A673 (cell line): ENCODE measurements around the gene SH3RF3. TPM values are rescaled to one million over a fixed set of nuclear protein-coding genes. Genes with fewer than 3 reads are reported as not detected.

Experiments used
- BruUV-seq: library from RNA; stranded (reverse); fragments of 400-500 nt; replicated peaks from 2 replicates; lab custom pipeline; 2021; lab: Mats Ljungman, UMichigan
- CTCF ChIA-PET: fragments of 300-600 bp; sonication (Branson Sonifier 250); formaldehyde crosslinking; loops from one replicate; lab custom pipeline; 2022; ENCODE audit warnings: antibody characterized with exemption; lab: Charles Lee
- POLR2A ChIA-PET: fragments of 300-600 bp; sonication (Branson Sonifier 250); formaldehyde crosslinking; loops from one replicate; lab custom pipeline; 2022; ENCODE audit warnings: antibody characterized with exemption; ENCODE audit not compliant: low non-redundant PET; lab: Charles Lee
- DNase-seq: peaks from one replicate; pipeline ENCODE4 v3.0.0-alpha.2; 2015; ENCODE audit warnings: low spot score
- H3K27ac ChIP-seq: fragments of 200-600 bp; sonication (generic); 2 replicates; pipeline ENCODE4 v1.5.1; 2016; ENCODE audit warnings: mixed run types, low read depth, mild to moderate bottlenecking, mixed read lengths, antibody characterized with exemption, low read length; ENCODE audit not compliant: poor library complexity, severe bottlenecking
- H3K27me3 ChIP-seq: fragments of 200-600 bp; sonication (generic); replicated peaks from 2 replicates; pipeline ENCODE4 v1.6.1; 2017; ENCODE audit warnings: mixed run types, low read depth, mild to moderate bottlenecking, mixed read lengths, antibody characterized with exemption, low read length; ENCODE audit not compliant: insufficient read depth, poor library complexity
- H3K36me3 ChIP-seq: fragments of 200-600 bp; sonication (generic); 2 replicates; pipeline ENCODE4 v1.6.1; 2016; ENCODE audit warnings: mixed run types, mild to moderate bottlenecking, mixed read lengths, antibody characterized with exemption, low read length; ENCODE audit not compliant: insufficient read depth, poor library complexity, severe bottlenecking
- H3K4me1 ChIP-seq: fragments of 200-600 bp; sonication (generic); 2 replicates; pipeline ENCODE4 v1.6.1; 2017; ENCODE audit warnings: mixed run types, mild to moderate bottlenecking, mixed read lengths, antibody characterized with exemption, low read length; ENCODE audit not compliant: insufficient read depth, poor library complexity, severe bottlenecking
- H3K4me3 ChIP-seq: fragments of 200-600 bp; sonication (generic); 2 replicates; pipeline ENCODE4 v1.5.1; 2016; ENCODE audit warnings: low read depth, mixed run types, mild to moderate bottlenecking, mixed read lengths, low read length; ENCODE audit not compliant: poor library complexity, severe bottlenecking
- H3K9me3 ChIP-seq: fragments of 200-600 bp; sonication (generic); 2 replicates; pipeline ENCODE4 v1.6.1; 2016; ENCODE audit warnings: mixed run types, low read depth, mild to moderate bottlenecking, mixed read lengths, antibody characterized with exemption, low read length; ENCODE audit not compliant: poor library complexity, severe bottlenecking
- EZH2 ChIP-seq: fragments of 200-600 bp; sonication (generic); IDR thresholded peaks from 2 replicates; pipeline ENCODE4 v1.6.1; 2017; ENCODE audit warnings: borderline replicate concordance, low read depth, mild to moderate bottlenecking, mixed read lengths, antibody characterized with exemption, low read length; ENCODE audit not compliant: poor library complexity, severe bottlenecking
- intact Hi-C: fragments of 100-400 bp; cut with micrococcal nuclease; formaldehyde crosslinking; loops from one replicate; pipeline ENCODE4 v1.10.0; 2022; ENCODE audit not compliant: unreplicated experiment
- total RNA-seq: library from RNA; stranded (reverse); gene quantifications from 2 replicates; pipeline ENCODE4 v1.2.3, GENCODE V29; 2021
- TF ChIP-seq, protein P1 (sequence below): fragments of 300-800, 200-600 bp; sonication (generic); conservative IDR thresholded peaks from 2 replicates; pipeline ENCODE4 v1.5.1; 2017; ENCODE audit warnings: low read depth, mild to moderate bottlenecking, antibody characterized with exemption, low read length, moderate library complexity, mixed read lengths

Gene SH3RF3
- total RNA-seq, 1 experiment from 2014 or later = 0.15 TPM

DNA sequence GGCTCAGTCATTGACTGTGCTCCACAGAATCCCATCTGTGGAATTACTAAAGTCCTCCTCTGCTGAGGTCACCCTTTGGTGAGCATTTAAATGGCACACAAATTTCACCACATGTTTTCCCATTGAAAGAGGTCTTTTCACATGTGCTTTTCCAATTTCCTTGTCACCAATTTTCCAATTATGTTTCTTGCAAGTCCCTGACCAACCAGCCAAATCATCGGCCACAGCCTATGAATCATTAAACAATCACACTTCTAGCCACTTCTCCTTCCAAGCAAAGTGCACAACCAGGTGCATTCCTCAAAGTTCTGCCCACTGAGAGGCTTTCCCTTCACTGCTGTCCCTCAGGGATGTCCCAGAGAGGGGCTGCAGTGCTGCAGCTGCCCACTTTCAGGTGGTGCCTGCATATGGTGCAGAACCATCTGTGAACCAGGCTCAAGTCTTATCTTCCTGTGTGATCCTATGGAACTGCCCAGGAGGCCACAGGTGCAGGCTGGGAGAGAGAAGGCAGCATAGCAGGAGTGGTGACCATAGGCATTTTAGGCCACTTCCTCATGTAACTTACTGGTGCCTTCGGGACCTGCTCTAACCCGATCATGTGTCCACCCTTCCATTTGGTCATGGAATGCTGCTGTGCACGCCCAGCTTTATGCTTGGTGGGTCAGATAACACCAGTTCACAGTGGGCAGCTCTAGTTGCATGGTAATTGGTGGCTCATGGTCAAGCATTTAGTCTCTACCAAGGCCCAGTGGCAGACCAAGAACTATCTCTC lies 331.7 kb downstream of the SH3RF3 start:
- H3K27me3 ChIP-seq = no peaks in the 10 kb centered on the region
- no peak overlapping the region for H3K27ac ChIP-seq
- ChIA-PET CTCF (no interaction called here), POLR2A (no interaction called here)
- no peak overlapping the region for H3K4me3 ChIP-seq
- DNase-seq = no peak
- H3K4me1 ChIP-seq = no peaks in the 10 kb centered on the region
- intact Hi-C loops = no loop called here
- H3K36me3 ChIP-seq = no peaks in the 10 kb centered on the region
- no peaks in the 10 kb centered on the region for H3K9me3 ChIP-seq
- no peak for TF ChIP-seq EZH2
- BruUV-seq = no TSS peak

GRCh38 chr2:109463236-109463635 lies 334.2 kb downstream of the SH3RF3 start:
- H3K4me1 ChIP-seq = no peaks in the 10 kb centered on the region
- intact Hi-C loops = no loop called here
- TF ChIP-seq EZH2 = no peak
- TF ChIP-seq, protein P1, sequence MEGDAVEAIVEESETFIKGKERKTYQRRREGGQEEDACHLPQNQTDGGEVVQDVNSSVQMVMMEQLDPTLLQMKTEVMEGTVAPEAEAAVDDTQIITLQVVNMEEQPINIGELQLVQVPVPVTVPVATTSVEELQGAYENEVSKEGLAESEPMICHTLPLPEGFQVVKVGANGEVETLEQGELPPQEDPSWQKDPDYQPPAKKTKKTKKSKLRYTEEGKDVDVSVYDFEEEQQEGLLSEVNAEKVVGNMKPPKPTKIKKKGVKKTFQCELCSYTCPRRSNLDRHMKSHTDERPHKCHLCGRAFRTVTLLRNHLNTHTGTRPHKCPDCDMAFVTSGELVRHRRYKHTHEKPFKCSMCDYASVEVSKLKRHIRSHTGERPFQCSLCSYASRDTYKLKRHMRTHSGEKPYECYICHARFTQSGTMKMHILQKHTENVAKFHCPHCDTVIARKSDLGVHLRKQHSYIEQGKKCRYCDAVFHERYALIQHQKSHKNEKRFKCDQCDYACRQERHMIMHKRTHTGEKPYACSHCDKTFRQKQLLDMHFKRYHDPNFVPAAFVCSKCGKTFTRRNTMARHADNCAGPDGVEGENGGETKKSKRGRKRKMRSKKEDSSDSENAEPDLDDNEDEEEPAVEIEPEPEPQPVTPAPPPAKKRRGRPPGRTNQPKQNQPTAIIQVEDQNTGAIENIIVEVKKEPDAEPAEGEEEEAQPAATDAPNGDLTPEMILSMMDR = no peak
- POLR2A ChIA-PET = no interaction called here
- no peaks in the 10 kb centered on the region for H3K27me3 ChIP-seq
- H3K36me3 ChIP-seq = no peaks in the 10 kb centered on the region
- H3K4me3 ChIP-seq = no peak overlapping the region
- no peaks in the 10 kb centered on the region for H3K9me3 ChIP-seq
- H3K27ac ChIP-seq = no peak overlapping the region
- no peak for DNase-seq
- CTCF ChIA-PET = no interaction called here
- no TSS peak for BruUV-seq

GRCh38 chr2:109463891-109464290 lies 334.9 kb downstream of the SH3RF3 start:
- H3K4me3 ChIP-seq = no peak overlapping the region
- ChIA-PET POLR2A (no interaction called here), CTCF (no interaction called here)
- H3K27me3 ChIP-seq = no peaks in the 10 kb centered on the region
- H3K36me3 ChIP-seq = no peaks in the 10 kb centered on the region
- no peaks in the 10 kb centered on the region for H3K9me3 ChIP-seq
- no TSS peak for BruUV-seq
- intact Hi-C loops = no loop called here
- H3K27ac ChIP-seq = no peak overlapping the region
- no peaks in the 10 kb centered on the region for H3K4me1 ChIP-seq
- TF ChIP-seq, protein P1 = no peak
- no peak for TF ChIP-seq EZH2
- no peak for DNase-seq
